NCI-H82 (cell line): ENCODE data around the gene USP51.
"Not testable (repeated sequence)": the region's sequence is repeated elsewhere in the genome, so short reads cannot be mapped to it uniquely, and the experiment has no call there.

ENCODE experiments used
- DNase-seq: peaks from one replicate; lab custom pipeline; 2025; lab: John Stamatoyannopoulos, UW

The USP51 gene

GRCh38 chrX:55465108-55465507, 24.5 kb downstream of the USP51 start:
- DNase-seq = not testable (repeated sequence)

GRCh38 chrX:55464050-55464449, 25.6 kb downstream of the USP51 start:
- DNase-seq = not testable (repeated sequence)

- DNase-seq = not testable (repeated sequence)
These were observed 29.7 kb downstream of the USP51 start for GRCh38 chrX:55459926-55460325.

GRCh38 chrX:55459426-55459825, 30.2 kb downstream of the USP51 start:
- DNase-seq = not testable (repeated sequence)

- DNase-seq = not testable (repeated sequence)
These were observed 33.9 kb downstream of the USP51 start for GRCh38 chrX:55455708-55456107.

GRCh38 chrX:55452833-55453124, 36.9 kb downstream of the USP51 start:
- DNase-seq = no peak

GRCh38 chrX:55451990-55452832, 37.4 kb downstream of the USP51 start, which contains the start of gene MAGEH1:
TSS of gene MAGEH1 (plus strand) at chrX:55452127. CDS start at chrX:55452375, 248 bp downstream.
- peak; percentile 90 for DNase-seq

GRCh38 chrX:55451626-55451989, 38.0 kb downstream of the USP51 start:
- DNase-seq = no peak

- no peak for DNase-seq
These were observed 38.5 kb downstream of the USP51 start for GRCh38 chrX:55451141-55451540.

GRCh38 chrX:55450259-55450658, 39.4 kb downstream of the USP51 start:
- peak; percentile 27 for DNase-seq

GRCh38 chrX:55443468-55443867, 46.2 kb downstream of the USP51 start:
- DNase-seq = not testable (repeated sequence)
